Measurements from ENCODE around the gene C2CD3.

Gene C2CD3

GRCh38 chr11:74170694-74171629 is at the start of gene C2CD3, which contains the start of gene PPME1:
Gene C2CD3, minus strand, starts transcription at chr11:74171002. Its CDS starts 210 bp downstream, at chr11:74170792.
Gene PPME1, plus strand, starts transcription at chr11:74171289. Its CDS starts 133 bp downstream, at chr11:74171422.
- DNase-seq, result peak; percentile 84 to 99

DNA sequence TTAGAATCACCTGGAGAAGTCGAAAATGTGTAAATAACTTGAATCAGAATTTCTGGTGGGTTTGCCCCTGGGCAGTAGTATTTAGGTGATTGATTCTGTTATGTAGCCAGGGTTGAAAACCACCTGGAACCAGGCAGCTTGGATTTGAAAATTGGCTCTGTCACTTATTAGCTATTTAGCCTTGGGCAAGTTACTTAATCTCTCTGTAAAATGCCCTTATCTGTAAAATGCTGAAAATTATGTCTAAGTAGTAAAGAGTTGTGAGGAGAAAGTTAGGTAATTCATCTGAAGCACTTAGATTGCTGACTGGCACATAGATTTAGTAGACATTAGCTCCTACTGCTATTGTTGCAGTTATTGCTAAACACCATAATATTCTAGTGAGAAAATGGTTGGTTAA is 49.6 kb upstream of the C2CD3 start:
- no peak for DNase-seq

- DNase-seq, result no peak
Measured at GRCh38 chr11:74212533-74212932, 41.7 kb upstream of the C2CD3 start.

GRCh38 chr11:74208507-74208906 is 37.7 kb upstream of the C2CD3 start:
- no peak for DNase-seq

DNA sequence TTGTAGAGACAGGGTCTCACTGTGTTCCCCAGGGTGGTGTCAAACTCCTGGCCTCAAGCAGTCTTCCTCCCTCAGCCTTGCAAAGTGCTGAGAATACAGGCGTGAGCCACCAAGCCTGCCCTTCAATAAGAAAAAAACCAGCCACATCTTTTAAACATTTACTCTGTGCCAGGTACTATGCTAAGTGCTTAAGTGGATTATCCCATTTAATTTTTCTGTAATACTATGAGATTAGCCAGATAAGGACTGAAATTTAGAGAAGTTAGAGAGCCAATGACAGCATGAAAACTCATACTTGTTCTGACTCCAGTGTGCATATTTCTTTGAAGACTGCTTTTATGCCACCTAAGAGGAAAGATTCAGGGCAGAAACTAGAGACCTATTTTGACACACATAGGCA is 35.9 kb upstream of the C2CD3 start:
- DNase-seq, result no peak

DNA sequence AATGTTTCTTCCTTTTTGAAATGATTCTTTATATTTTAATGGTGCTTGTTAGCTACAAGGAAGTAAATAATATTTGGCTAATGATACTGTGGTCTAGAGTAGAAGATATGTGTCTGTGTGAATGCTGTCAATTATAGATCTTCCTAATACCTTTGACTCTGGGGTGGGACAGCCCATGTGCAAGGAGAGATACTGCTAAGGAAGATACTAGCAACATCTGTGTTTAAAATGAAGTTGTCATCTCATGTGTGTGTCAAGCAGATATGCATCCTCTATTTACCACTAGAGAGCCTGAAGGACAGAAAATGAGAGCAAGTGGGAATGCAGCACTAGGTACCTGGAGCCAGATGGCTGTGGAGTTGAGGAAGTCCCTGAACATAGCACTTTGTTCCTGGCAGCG is 34.4 kb upstream of the C2CD3 start:
- DNase-seq, result no peak

GRCh38 chr11:74204701-74205100 is 33.9 kb upstream of the C2CD3 start:
- DNase-seq, result no peak

DNA sequence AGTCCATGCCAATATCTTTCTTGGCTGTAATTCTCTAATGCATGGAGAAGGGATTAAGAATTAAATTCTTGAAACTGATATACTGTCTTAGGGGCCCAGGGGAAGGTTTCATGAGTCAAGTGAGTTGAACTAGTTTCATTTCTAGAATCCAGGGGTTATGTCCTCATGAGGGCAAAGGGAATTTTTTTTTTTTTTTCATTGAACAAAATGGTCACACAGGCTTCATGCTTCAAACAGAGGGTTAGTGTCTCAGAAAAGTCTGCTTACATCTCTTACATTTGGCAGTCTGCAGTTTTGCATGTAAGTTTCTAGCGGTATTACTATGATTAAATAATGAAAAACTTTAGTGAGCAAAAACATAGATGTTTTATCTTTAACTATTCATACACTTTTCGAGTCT is 33.2 kb upstream of the C2CD3 start:
- DNase-seq, result no peak

DNA sequence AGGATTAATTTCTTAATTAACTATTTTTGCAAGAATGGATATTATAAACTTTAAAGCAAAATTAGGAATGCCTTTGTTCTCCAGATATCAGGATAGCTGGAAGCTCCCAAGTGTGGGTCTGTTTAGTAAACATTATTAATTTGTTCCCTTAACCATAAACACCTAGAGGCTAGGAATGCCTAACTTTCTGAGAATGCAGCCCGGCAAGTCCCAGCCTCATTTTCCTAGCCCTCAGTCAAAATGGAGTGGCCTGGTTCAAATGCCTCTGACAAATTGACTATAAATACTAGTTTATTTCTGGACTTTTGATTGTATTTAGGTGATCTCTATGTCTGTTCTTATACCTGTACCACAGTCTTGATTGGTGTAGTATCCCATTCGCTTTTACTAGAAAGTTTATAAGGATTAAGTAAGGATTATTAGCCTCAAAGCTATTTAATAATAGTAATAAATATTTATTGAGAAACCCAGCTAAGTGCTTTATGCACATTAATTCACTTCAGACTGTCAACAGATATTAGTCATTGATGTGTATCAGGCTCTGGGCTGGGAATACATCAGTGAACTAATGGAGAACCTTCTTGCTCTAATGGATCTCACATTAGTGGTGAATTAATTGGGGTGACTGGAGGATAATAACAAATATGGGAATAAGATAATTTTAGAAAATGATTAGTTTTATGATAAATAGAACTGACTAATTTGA is 26.1 kb upstream of the C2CD3 start:
- no peak for DNase-seq

GRCh38 chr11:74195828-74196227 is 25.0 kb upstream of the C2CD3 start:
- no peak for DNase-seq

GRCh38 chr11:74185695-74186094 is 14.9 kb upstream of the C2CD3 start:
- DNase-seq, result no peak

- DNase-seq, result no peak
Measured at GRCh38 chr11:74185285-74185684, 14.5 kb upstream of the C2CD3 start.

- DNase-seq, result no peak
Measured at GRCh38 chr11:74182635-74183034, 11.8 kb upstream of the C2CD3 start.

GRCh38 chr11:74179234-74180052 is 8.6 kb upstream of the C2CD3 start:
- no peak for DNase-seq

- no peak for DNase-seq
Measured at GRCh38 chr11:74175920-74176319, 5.1 kb upstream of the C2CD3 start.

- no peak for DNase-seq
Measured at GRCh38 chr11:74171997-74172396, 1.2 kb upstream of the C2CD3 start.

DNA sequence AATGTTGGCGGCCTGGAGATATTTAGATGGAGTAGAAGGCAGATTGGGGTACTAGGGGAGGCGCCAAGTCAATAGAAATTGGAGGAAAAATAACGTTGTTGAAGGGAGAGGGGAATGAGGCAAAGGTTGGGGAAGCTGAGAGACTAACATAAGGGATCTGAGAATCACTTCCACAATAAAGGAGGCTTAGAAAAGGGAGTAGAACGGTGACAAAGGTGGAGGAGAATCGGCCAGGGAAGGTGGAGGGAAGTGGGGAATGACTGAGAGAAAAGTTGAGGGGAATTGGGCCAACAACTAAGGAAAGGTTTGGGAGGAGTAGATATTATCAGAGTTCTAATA is 797 bp upstream of the C2CD3 start:
- no peak for DNase-seq

DNA sequence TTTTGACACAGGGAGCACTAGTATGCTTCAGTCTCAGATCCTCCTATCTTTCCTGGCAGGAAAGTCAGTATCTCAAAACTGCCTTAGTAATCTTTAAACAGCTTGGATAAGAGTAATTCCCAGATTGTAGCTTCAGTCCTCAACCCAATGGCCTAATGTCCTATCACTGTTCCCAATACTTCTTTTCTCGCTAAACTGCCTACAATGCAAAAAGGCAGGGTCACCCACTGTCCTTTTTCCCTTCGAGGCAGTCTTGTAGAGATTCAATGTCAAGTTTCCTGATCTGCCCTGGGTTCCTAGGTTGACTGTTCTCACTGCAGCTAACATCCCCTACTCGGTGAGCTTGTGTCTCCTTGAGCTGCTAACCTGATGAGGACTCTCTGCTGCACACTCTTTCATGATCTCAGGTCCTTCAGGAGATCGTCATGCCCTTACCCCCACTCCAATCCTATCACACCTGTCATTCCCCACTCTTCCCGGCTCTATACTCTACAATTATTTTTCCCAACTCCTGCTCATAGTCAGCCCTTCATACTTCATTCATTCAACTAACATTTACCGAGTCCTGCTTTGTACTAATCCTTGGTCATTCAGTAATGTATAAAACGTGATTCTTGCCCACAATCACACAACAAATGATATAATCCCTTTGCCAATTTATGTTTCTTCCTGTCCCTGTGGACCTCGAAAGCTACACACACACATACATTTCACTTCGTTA is 904 bp downstream of the C2CD3 start:
- no peak for DNase-seq

- no peak for DNase-seq
Measured at GRCh38 chr11:74168838-74169237, 2.0 kb downstream of the C2CD3 start.

- DNase-seq, result no peak
Measured at GRCh38 chr11:74162681-74163467, 7.9 kb downstream of the C2CD3 start.

- DNase-seq, result no peak
Measured at GRCh38 chr11:74159642-74160041, 11.2 kb downstream of the C2CD3 start.

- no peak for DNase-seq
Measured at GRCh38 chr11:74157169-74157568, 13.6 kb downstream of the C2CD3 start.
